ENCODE results near the gene BAG3. TPM values are rescaled to one million over a fixed set of nuclear protein-coding genes. Genes with fewer than 3 reads are reported as not detected.

Gene BAG3
- total and polyA plus RNA-seq, 2 of the 8 experiments (the other 6 are each of a cell fraction or from before 2014, with no cell fraction given), result 3.5 to 13.3 TPM

DNA sequence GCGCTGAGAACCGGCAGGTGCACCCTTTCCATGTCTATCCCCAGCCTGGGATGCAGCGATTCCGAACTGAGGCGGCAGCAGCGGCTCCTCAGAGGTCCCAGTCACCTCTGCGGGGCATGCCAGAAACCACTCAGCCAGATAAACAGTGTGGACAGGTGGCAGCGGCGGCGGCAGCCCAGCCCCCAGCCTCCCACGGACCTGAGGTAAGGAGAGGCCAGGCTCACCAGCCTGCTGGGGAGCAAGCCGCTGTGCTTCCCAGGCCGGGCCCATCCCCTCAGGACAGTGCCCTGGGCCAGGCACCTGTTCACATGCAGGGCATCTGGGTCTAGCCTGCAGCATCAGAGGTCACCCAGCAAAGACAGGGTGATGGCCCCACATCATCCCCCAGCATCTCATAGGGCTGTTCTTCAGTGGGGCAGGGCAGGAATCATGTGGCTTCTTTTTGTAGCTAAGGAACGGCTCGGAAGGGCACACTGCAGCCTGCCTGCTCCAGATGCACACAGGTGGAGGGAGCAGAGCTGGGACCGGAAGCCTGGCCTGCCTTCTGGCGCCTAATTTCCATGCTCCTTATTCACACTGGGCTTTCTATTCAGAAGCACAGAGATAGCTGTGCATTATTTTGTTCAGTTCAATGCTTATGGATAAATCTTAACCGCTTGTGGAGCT lies 18.9 kb downstream of the BAG3 start:
- H4K5ac ChIP-seq (ENCODE audit: insufficient read length, low read depth, low read length), result no peak overlapping the region
- no peak for DNase-seq (ENCODE audit: low read depth in 1 of 2, low spot score in 2 of 2)
- POLR2A ChIA-PET (ENCODE audit: partially characterized antibody), result interaction anchor here (1.3 to 3.4 kb wide), 3 partner anchors 10 to 17 kb away, joined by 4 to 11 read pairs (median 5); no protein-coding TSS in a partner anchor
- H3K27me3 ChIP-seq (replicated peaks in 1 of 4; ENCODE audit: control insufficient read depth in 3 of 4, extremely low read depth in 1 of 4, insufficient read depth in 3 of 4, low read length in 3 of 4), result no peaks in the 10 kb centered on the region
- no peak overlapping the region for H2BK15ac ChIP-seq (ENCODE audit: low read length)
- no peaks in the 10 kb centered on the region for H3K23me2 ChIP-seq (ENCODE audit: low read depth, low read length)
- 95% methylated on average over 18 of the region's 18 CpGs; no CpG with 5 or more reads in 1 of the 2 experiments for WGBS, 2 experiments (ENCODE audit: extremely low coverage in 1 of 2, insufficient coverage in 1 of 2, insufficient read length in 1 of 2, insufficient replicate concordance in 2 of 2, low coverage in 1 of 2, low lambda C conversion rate in 2 of 2, missing lambda C conversion rate in 1 of 2)
- H3K4me1 ChIP-seq (replicated peaks in 1 of 4; ENCODE audit: control insufficient read depth in 3 of 4, insufficient read depth in 4 of 4, low read length in 3 of 4), result peaks cover 10 to 17% (median 13%) of the 10 kb centered on the region in 4 experiments
- H3K56ac ChIP-seq (replicated peaks; ENCODE audit: insufficient read length, low read depth, low read length), result no peak overlapping the region
- H2BK5ac ChIP-seq (ENCODE audit: low read depth, low read length), result no peak overlapping the region
- no peak overlapping the region for H3K4ac ChIP-seq (replicated peaks; ENCODE audit: insufficient read length, low read depth, low read length)
- no peaks in the 10 kb centered on the region for H3K9me3 ChIP-seq (ENCODE audit: insufficient read depth in 2 of 2, low read depth in 1 of 2, low read length in 1 of 2)
- H3K18ac ChIP-seq (ENCODE audit: extremely low read depth, low read length), result no peak overlapping the region
- no peak overlapping the region for H3K9ac ChIP-seq (replicated peaks in 1 of 4; ENCODE audit: extremely low read depth in 1 of 4, low read depth in 3 of 4, low read length in 3 of 4)
- H4K20me1 ChIP-seq (replicated peaks in 1 of 2; ENCODE audit: control insufficient read depth in 1 of 2, insufficient read depth in 2 of 2, low read length in 2 of 2), result no peaks in the 10 kb centered on the region
- H3K23ac ChIP-seq (ENCODE audit: insufficient read length), result no peak overlapping the region
- H4K8ac ChIP-seq (ENCODE audit: extremely low read depth, insufficient read depth, low read length), result no peak overlapping the region
- CTCF ChIA-PET (ENCODE audit: partially characterized antibody), result interaction anchor here (0.5 to 2.6 kb wide), 8 partner anchors 10 to 62 kb away, joined by 3 to 8 read pairs (median 4); no protein-coding TSS in a partner anchor
- no peak overlapping the region for H3K27ac ChIP-seq (ENCODE audit: low read depth, low read length)
- H3K79me1 ChIP-seq (ENCODE audit: low read depth, low read length), result peaks cover 8% of the 10 kb centered on the region
- H2AK5ac ChIP-seq (ENCODE audit: low read depth, low read length), result no peak overlapping the region
- no peak overlapping the region for H3K14ac ChIP-seq (ENCODE audit: insufficient read length)
- H2BK20ac ChIP-seq (ENCODE audit: low read length), result no peak overlapping the region
- H2BK120ac ChIP-seq (replicated peaks; ENCODE audit: low read depth, low read length), result no peak overlapping the region
- no peak overlapping the region for H2BK12ac ChIP-seq (ENCODE audit: low read depth, low read length)
- no peak overlapping the region for H2AFZ ChIP-seq (ENCODE audit: low read length)
- peaks cover 0 to 8% (median 2%) of the 10 kb centered on the region in 4 experiments; a peak in 5 of 8 replicates for H3K36me3 ChIP-seq (ENCODE audit: control insufficient read depth in 2 of 4, insufficient read depth in 4 of 4, low read length in 3 of 4)
- H3K4me2 ChIP-seq (ENCODE audit: insufficient read depth in 1 of 2, low read depth in 2 of 2, low read length in 2 of 2), result no peak overlapping the region
- peaks cover 0 to 3% of the 10 kb centered on the region in 2 experiments; a peak in 1 of 4 replicates for H3K79me2 ChIP-seq (ENCODE audit: control insufficient read depth in 1 of 2, insufficient read depth in 2 of 2, low read length in 2 of 2)
- H3K4me3 ChIP-seq (ENCODE audit: extremely low read depth in 1 of 4, insufficient read depth in 2 of 4, low read depth in 3 of 4, low read length in 4 of 4), result no peak overlapping the region
- no peak overlapping the region for H4K91ac ChIP-seq (replicated peaks; ENCODE audit: insufficient read length, low read length)
- no peak for FAIRE-seq
- TF ChIP-seq CREB1 (IDR thresholded peaks at IDR 0.05) (no peak), CHD2 (IDR thresholded peaks at IDR 0.05; ENCODE audit: low read length) (no peak), FOSL1 (IDR thresholded peaks at IDR 0.05; ENCODE audit: insufficient read depth, low read depth, low read length) (no peak), HDAC2 (IDR thresholded peaks at IDR 0.05; ENCODE audit: borderline replicate concordance in 1 of 2, low read depth in 2 of 2, low read length in 2 of 2) (no peak), EGR1 (IDR thresholded peaks at IDR 0.05; ENCODE audit: borderline replicate concordance, low read depth, low read length) (no peak), TEAD4 (IDR thresholded peaks at IDR 0.05; ENCODE audit: low read depth, low read length) (no peak), YY1 (IDR thresholded peaks at IDR 0.05; ENCODE audit: low read depth, low read length) (no peak), SP1 (IDR thresholded peaks at IDR 0.05; ENCODE audit: low read depth, low read length) (no peak), SIN3A (conservative IDR thresholded peaks at IDR 0.05 in 1 of 2, IDR thresholded peaks at IDR 0.05 in 1 of 2; ENCODE audit: low read depth in 1 of 2, low read length in 2 of 2) (no peak), SIX5 (IDR thresholded peaks at IDR 0.05; ENCODE audit: low read depth, low read length) (no peak), TCF12 (IDR thresholded peaks at IDR 0.05; ENCODE audit: low read depth, low read length) (no peak)
- TF ChIP-seq, protein P1, sequence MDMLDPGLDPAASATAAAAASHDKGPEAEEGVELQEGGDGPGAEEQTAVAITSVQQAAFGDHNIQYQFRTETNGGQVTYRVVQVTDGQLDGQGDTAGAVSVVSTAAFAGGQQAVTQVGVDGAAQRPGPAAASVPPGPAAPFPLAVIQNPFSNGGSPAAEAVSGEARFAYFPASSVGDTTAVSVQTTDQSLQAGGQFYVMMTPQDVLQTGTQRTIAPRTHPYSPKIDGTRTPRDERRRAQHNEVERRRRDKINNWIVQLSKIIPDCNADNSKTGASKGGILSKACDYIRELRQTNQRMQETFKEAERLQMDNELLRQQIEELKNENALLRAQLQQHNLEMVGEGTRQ (IDR thresholded peaks at IDR 0.05; ENCODE audit: low read length), result no peak

Measured in H1 (cell line).